ENCODE results near the gene ST6GALNAC6. TPM values are rescaled to one million over a fixed set of nuclear protein-coding genes. Genes with fewer than 3 reads are reported as not detected.

ST6GALNAC6 gene
- total and polyA plus RNA-seq, 10 of the 15 experiments (the other 5 are each of a cell fraction or from before 2014, with no cell fraction given), result 0.40 to 27.0 (median 16.8) TPM

DNA sequence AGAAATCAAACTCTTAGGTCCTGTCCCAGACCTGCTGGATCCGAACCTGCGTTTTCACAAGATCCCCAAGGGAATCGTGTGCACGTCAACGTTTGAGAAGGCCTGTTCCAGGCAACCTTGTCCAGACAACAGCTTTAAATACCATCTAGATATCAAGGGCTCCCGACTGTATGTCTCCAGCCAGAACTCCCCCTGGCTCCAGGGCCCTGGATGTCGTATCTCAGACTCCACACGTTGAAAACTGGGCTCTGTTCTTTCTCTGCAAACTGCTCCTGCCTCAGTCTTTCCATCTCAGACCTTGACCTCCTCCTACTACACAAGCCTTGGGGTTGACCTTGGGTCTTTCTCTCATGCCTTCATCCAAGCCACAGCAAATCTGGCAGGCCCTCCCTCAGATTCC is 39.1 kb downstream of the ST6GALNAC6 start:
- TF ChIP-seq FOXM1 (IDR thresholded peaks at IDR 0.05; ENCODE audit: low read depth, low read length) (no peak), RELA (IDR thresholded peaks at IDR 0.05; ENCODE audit: borderline replicate concordance, partially characterized antibody) (no peak), CBX5 (IDR thresholded peaks at IDR 0.05; ENCODE audit: low read depth) (no peak)
- Histone ChIP-seq H3K4me2 (ENCODE audit: control insufficient read depth, insufficient read depth) (no peak overlapping the region), H3K27ac (ENCODE audit: control insufficient read depth, insufficient read depth) (no peak overlapping the region), H3K79me2 (ENCODE audit: control insufficient read depth, insufficient read depth, low read length) (no peaks in the 10 kb centered on the region), H3K9me3 (replicated peaks; ENCODE audit: control insufficient read depth, insufficient read depth, low read length) (no peaks in the 10 kb centered on the region), H4K20me1 (ENCODE audit: control insufficient read depth, insufficient read depth) (no peaks in the 10 kb centered on the region), H3K27me3 (replicated peaks in 1 of 2; ENCODE audit: control insufficient read depth in 2 of 2, insufficient read depth in 2 of 2, low read length in 1 of 2) (no peaks in the 10 kb centered on the region), H3K4me3 (no peak overlapping the region), H3K4me1 (ENCODE audit: control insufficient read depth, insufficient read depth, low read length) (peaks cover 16% of the 10 kb centered on the region), H2AFZ (ENCODE audit: control insufficient read depth, low read depth, low read length) (no peak overlapping the region), H3K36me3 (ENCODE audit: control insufficient read depth in 2 of 2, insufficient read depth in 2 of 2, low read length in 1 of 2) (no peaks in the 10 kb centered on the region), H3K9ac (ENCODE audit: control insufficient read depth, insufficient read depth, low read length) (no peak overlapping the region)
- CTCF ChIA-PET, result interaction anchor here (0.5 to 3.1 kb wide), 3 partner anchors 10 to 125 kb away, joined by 3 to 14 read pairs (median 6); partner anchors contain the start of gene TOR2A
- FAIRE-seq, result no peak
- RAD21 ChIA-PET (ENCODE audit: unreplicated experiment), result interaction anchor here (1.1 kb wide), 1 partner anchor 9 kb away, joined by 3 read pairs; no protein-coding TSS in a partner anchor
- SMC1A ChIA-PET (ENCODE audit: uncharacterized antibody, unreplicated experiment), result no interaction called here
- DNase-seq (ENCODE audit: low read depth, low spot score), result no peak
- in situ Hi-C loops (cut with MboI) (no loop called here), intact Hi-C loops (cut with micrococcal nuclease; ENCODE audit: unreplicated experiment) (no loop called here)
- ATAC-seq, result no peak
- 54% methylated on average over 8 of the region's 8 CpGs for WGBS (ENCODE audit: insufficient coverage, insufficient replicate concordance, low lambda C conversion rate, missing lambda C conversion rate)
- POLR2A ChIA-PET, result no interaction called here
- no TSS peak for BruUV-seq (replicated peaks)

DNA sequence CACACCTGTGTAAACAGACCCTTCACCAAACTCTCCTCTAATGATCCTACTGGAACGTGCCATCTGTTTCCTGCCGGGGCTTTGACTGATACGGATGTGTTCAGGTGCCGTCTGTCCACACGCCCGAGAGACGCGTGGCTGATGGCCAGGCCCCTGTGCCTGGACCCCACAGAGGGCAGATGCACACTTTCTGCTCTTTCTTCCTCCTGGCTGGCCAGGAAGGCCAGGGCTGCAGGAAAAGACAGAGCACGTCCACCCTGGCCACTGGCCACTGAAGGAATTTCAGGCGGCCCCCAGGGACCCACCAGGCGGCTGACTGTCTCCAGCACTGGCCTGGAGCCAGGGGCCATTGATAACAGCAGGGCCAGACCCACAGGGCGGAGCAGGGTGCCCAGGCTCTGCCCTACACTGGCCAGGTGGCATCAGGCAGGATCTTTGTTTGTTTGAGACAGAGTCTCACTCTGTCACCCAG is 41.3 kb downstream of the ST6GALNAC6 start:
- Histone ChIP-seq H3K4me2 (ENCODE audit: control insufficient read depth, insufficient read depth) (no peak overlapping the region), H3K9me3 (replicated peaks; ENCODE audit: control insufficient read depth, insufficient read depth, low read length) (no peaks in the 10 kb centered on the region), H3K27me3 (replicated peaks in 1 of 2; ENCODE audit: control insufficient read depth in 2 of 2, insufficient read depth in 2 of 2, low read length in 1 of 2) (no peaks in the 10 kb centered on the region), H3K27ac (ENCODE audit: control insufficient read depth, insufficient read depth) (no peak overlapping the region), H4K20me1 (ENCODE audit: control insufficient read depth, insufficient read depth) (no peaks in the 10 kb centered on the region), H3K4me3 (no peak overlapping the region), H3K4me1 (ENCODE audit: control insufficient read depth, insufficient read depth, low read length) (peaks cover 9% of the 10 kb centered on the region), H3K79me2 (ENCODE audit: control insufficient read depth, insufficient read depth, low read length) (peaks cover 8% of the 10 kb centered on the region), H2AFZ (ENCODE audit: control insufficient read depth, low read depth, low read length) (no peak overlapping the region), H3K36me3 (ENCODE audit: control insufficient read depth in 2 of 2, insufficient read depth in 2 of 2, low read length in 1 of 2) (no peaks in the 10 kb centered on the region), H3K9ac (ENCODE audit: control insufficient read depth, insufficient read depth, low read length) (no peak overlapping the region)
- DNase-seq (ENCODE audit: low read depth, low spot score) (no peak), FAIRE-seq (no peak), ATAC-seq (no peak)
- intact Hi-C loops (cut with micrococcal nuclease; ENCODE audit: unreplicated experiment) (no loop called here), in situ Hi-C loops (cut with MboI) (no loop called here)
- ChIA-PET CTCF (no interaction called here), SMC1A (ENCODE audit: uncharacterized antibody, unreplicated experiment) (no interaction called here), RAD21 (ENCODE audit: unreplicated experiment) (interaction anchor here (1.0 kb wide), 1 partner anchor 12 kb away, joined by 4 read pairs; no protein-coding TSS in a partner anchor), POLR2A (no interaction called here)
- no TSS peak for BruUV-seq (replicated peaks)
- 25% methylated on average over 12 of the region's 12 CpGs for WGBS (ENCODE audit: insufficient coverage, insufficient replicate concordance, low lambda C conversion rate, missing lambda C conversion rate)
- TF ChIP-seq BRCA1 (IDR thresholded peaks at IDR 0.05; ENCODE audit: low read depth, low read length) (no peak), MYB (IDR thresholded peaks at IDR 0.05; ENCODE audit: borderline replicate concordance, low read depth, low read length) (no peak), EGR1 (IDR thresholded peaks at IDR 0.05; ENCODE audit: borderline replicate concordance in 1 of 2, low read depth in 2 of 2, low read length in 2 of 2) (no peak), CHD2 (IDR thresholded peaks at IDR 0.05; ENCODE audit: borderline replicate concordance, low read depth, low read length) (no peak), CEBPZ (IDR thresholded peaks at IDR 0.05; ENCODE audit: low read depth, low read length) (no peak), KDM1A (IDR thresholded peaks at IDR 0.05; ENCODE audit: borderline replicate concordance) (no peak), SPI1 (IDR thresholded peaks at IDR 0.05; ENCODE audit: borderline replicate concordance, insufficient read depth, low read depth, low read length) (no peak)
- TF ChIP-seq, protein P1, sequence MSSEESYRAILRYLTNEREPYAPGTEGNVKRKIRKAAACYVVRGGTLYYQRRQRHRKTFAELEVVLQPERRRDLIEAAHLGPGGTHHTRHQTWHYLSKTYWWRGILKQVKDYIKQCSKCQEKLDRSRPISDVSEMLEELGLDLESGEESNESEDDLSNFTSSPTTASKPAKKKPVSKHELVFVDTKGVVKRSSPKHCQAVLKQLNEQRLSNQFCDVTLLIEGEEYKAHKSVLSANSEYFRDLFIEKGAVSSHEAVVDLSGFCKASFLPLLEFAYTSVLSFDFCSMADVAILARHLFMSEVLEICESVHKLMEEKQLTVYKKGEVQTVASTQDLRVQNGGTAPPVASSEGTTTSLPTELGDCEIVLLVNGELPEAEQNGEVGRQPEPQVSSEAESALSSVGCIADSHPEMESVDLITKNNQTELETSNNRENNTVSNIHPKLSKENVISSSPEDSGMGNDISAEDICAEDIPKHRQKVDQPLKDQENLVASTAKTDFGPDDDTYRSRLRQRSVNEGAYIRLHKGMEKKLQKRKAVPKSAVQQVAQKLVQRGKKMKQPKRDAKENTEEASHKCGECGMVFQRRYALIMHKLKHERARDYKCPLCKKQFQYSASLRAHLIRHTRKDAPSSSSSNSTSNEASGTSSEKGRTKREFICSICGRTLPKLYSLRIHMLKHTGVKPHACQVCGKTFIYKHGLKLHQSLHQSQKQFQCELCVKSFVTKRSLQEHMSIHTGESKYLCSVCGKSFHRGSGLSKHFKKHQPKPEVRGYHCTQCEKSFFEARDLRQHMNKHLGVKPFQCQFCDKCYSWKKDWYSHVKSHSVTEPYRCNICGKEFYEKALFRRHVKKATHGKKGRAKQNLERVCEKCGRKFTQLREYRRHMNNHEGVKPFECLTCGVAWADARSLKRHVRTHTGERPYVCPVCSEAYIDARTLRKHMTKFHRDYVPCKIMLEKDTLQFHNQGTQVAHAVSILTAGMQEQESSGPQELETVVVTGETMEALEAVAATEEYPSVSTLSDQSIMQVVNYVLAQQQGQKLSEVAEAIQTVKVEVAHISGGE (CRISPR knock-in tag; IDR thresholded peaks at IDR 0.05), result no peak

All from GM12878 (cell line).